HG03342 (cell line): ENCODE data around the gene KRTAP10-8.
"Not testable (repeated sequence)": the region's sequence is repeated elsewhere in the genome, so short reads cannot be mapped to it uniquely, and the experiment has no call there.

ENCODE experiments used
- ATAC-seq: cut with Tn5 transposase; IDR thresholded peaks from one replicate; pipeline ENCODE4 v1.9.1; 2021; ENCODE audit warnings: mild to moderate bottlenecking, moderate library complexity; ENCODE audit not compliant: unreplicated experiment

The KRTAP10-8 gene

GRCh38 chr21:44598061-44598460, 13.8 kb upstream of the KRTAP10-8 start:
- no peak for ATAC-seq

GRCh38 chr21:44599264-44600029, 12.4 kb upstream of the KRTAP10-8 start:
- no peak for ATAC-seq

DNA sequence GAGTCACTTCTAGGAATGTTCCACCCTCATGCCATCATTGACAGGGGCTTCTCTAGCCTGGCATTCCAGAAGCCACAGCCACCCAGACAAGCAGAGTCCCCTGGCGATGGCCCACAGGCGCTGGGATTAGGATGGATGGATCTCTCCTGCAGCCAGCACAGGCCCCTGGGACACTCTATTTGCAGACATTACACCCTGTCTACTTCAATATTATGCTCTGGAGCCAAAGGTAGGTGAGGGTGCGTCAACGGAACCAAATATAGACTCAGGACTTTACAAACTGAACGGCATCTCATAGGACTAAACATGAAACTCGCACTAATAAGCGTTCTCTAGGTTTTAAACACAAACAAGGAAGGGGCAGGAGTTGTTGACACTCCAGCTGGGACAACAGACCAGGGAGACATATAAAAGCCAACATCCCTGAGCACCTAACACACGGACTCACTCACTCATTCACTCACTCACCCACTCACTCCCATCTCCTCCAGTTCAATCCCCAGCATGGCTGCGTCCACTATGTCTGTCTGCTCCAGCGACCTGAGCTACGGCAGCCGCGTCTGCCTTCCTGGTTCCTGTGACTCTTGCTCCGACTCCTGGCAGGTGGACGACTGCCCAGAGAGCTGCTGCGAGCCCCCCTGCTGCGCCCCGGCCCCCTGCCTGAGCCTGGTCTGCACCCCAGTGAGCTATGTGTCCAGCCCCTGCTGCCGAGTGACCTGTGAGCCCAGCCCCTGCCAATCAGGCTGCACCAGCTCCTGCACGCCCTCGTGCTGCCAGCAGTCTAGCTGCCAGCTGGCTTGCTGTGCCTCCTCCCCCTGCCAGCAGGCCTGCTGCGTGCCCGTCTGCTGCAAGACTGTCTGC, 11.5 kb upstream of the KRTAP10-8 start, which contains the start of gene KRTAP10-7:
Gene KRTAP10-7 (plus strand): TSS at position 480 of the 861 bp plus-strand sequence. CDS start 25 bp downstream, at position 505.
- not testable (repeated sequence) for ATAC-seq

GRCh38 chr21:44601091-44601490, 10.8 kb upstream of the KRTAP10-8 start:
- ATAC-seq, result not testable (repeated sequence)

DNA sequence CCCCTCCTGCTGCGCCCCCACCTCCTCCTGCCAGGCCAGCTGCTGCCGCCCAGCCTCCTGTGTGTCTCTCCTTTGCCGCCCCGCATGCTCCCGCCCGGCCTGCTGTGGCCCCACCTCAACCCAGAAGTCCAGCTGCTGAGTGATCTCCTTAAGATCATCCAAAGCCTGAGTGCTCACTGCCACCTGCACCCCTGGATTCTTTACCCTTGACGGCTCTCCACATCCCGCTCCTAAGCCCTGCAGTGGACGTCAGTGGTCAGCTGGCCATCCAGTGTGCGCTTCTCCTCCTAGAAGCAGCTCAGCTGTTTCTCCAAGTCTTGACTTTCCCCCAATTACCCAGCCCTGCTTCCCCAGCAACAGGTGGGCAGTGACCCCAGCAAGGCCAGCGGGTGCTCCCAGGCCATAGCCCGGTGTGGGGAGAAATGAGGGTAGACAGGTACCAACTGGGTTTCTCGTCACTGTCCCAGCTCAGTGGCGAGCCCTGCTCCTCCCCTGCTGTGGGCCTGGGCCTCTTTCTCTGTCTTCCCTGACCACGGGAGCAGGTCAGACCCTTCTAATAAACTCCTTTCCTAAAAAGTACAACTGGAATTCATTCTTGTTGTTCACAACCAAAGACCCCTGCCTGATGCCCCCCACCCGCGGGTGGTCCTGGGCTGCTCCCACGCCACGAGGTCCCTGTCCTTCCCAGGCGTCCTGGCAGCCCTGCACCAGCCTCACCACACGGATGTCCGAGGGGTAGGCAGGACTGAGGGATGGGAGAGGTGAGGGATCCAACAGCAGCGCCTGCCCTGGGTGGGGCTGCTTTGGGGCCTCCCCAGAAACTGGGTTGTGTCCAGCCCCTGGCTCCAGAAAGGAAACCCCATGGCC, 10.1 kb upstream of the KRTAP10-8 start:
- ATAC-seq, result no peak

DNA sequence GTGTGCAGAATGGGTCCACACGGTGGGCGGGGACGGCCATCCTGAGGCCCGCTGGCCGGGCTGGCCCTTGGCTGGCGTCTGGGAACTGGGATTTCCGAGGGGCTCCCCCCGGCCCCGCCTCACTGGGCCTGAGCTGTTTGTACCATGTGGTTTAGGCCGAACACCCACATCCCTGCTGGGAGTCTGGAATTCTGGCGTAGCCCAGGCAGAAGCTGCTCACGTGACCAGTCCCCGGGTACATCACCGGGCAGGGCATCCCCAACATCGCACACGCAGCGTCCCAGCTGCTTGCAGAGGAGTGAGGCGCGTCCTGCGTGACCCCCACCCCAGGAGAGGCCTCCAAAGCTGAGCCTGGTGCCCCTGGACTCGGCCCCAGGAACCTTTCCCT, 9.4 kb upstream of the KRTAP10-8 start:
- no peak for ATAC-seq

- no peak for ATAC-seq
Observed at GRCh38 chr21:44603109-44603875, 8.6 kb upstream of the KRTAP10-8 start.

GRCh38 chr21:44603911-44604310, 8.0 kb upstream of the KRTAP10-8 start:
- ATAC-seq, result no peak

DNA sequence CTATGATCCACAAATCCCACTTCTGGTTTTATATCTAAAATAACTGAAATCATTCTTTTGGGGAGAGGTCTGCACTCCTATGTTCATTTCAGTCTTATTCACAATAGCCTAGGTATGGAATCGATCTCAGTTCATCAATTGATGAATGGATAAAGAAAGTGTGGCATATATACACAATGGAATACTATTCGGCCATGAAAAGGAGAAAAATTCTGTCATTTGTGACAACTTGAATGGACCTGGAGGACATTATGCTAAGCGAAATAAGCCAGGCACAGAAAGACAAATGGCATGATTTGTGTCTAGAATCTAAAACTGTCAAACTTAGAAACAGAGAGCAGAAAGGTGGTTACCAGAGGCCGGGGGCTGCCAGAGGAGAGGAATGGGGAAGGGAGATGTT, 5.4 kb upstream of the KRTAP10-8 start:
- no peak for ATAC-seq

DNA sequence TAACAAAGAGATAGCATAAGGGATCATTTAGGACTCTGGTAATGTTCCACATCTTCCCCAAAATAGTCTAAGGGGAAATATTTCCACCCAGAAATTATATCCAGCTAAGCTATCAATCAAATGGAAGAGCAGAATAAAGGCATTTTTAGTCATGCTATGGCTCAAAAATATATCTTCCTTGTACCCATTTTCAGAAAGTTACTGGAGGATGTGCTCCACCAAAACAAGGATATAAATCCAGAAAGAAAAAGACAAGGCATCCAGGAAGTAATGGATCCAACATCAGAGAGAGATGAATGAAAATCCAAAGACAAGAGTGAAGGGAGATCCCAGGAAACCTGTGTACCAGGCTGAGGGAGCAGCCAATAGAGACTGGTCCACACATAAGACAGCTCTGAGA, 2.7 kb upstream of the KRTAP10-8 start:
- ATAC-seq, result no peak

DNA sequence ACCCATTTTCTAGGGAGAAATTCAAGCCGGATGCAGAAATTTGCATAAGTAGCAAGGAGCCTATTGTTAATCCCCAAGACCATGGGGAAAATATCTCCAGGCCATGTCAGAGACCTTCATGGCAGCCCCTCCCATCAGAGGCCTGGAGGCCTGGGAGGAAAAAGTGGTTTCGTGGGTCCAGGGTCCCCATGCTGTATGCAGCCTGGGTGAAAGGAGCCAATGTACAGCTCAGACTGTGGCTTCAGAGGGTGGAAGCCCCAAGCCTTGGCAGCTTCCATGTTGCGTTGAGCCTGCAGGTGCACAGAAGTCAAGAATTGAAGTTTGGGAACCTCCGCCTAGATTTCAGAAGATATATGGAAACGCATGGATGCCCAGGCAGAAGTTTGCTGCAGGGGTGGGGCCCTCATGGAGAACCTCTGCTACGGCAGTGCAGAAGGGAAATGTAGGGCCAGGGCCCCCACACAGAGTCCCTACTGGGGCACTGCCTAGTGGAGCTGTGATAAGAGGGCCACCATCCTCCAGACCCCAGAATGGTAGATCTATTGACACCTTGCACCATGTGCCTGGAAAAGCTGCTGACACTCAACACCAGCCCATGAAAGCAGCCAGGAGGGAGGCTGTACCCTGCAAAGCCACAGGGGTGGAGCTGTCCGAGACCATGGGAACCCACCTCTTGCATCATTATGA, 1.6 kb upstream of the KRTAP10-8 start:
- ATAC-seq, result not testable (repeated sequence)

- no peak for ATAC-seq
Observed at GRCh38 chr21:44611551-44611950, 328 bp upstream of the KRTAP10-8 start.

- no peak for ATAC-seq
Observed at GRCh38 chr21:44612669-44613229, 870 bp downstream of the KRTAP10-8 start.

DNA sequence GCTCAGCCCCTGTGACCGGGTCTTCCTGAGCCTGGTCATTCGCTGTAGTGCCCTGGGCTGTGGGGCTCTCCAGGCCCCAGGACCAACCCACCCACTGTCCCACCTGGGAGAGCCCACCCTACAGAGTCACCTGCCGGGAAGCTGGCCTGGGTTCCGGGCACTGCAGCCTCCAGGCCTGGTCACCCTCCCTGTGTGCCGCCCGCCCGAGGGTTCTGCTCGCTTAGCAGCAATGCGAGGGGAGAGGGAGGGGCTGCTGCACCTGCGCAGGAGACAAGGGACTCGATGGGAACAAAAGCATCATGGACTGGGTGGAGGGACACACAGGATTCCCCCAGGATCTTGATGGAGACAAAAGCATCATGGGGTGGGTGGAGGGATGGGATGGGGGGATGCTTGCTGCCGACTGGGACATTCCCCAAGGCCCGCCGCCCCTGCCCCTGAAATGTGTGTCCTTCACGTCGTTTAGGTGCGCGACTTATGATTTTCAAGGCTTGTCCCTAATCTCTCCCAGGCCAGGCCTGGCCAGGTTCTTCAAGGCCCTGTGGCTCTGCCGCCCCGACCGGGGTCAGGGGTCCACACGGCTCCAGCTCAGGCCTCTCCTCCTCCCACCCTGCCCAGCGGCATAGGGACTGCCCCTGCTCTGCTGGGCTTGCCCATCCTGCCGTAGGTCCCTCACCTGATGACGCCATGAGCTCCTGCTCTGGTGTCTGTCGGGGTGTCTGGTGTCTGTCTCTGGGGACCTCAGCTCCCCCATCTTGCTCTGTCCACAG, 1.7 kb downstream of the KRTAP10-8 start:
- no peak for ATAC-seq

DNA sequence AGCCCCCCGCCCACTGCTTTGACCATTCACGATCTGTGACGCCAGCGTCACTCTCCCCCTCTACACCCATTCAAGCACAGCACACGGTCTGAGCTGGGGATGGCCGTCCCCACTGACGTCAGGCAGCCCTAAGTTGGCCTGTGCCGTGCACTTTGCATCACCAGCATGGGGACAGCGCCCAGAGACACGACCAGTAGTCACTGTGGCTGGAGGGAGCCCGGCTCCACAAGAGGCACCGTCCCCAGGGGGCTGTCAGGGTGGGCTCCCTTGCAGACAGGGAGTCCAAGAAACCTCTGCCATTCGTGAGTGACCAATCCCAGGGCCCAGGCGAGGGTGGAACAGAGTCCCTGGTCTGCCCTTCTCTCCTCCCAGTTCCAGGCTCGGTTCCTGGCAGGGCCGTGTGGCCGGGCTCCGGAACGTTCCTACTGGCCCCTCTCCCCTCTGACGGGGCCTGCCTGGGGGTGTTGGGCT, 2.3 kb downstream of the KRTAP10-8 start:
- no peak for ATAC-seq

GRCh38 chr21:44614961-44615391, 3.1 kb downstream of the KRTAP10-8 start:
- ATAC-seq, result no peak

DNA sequence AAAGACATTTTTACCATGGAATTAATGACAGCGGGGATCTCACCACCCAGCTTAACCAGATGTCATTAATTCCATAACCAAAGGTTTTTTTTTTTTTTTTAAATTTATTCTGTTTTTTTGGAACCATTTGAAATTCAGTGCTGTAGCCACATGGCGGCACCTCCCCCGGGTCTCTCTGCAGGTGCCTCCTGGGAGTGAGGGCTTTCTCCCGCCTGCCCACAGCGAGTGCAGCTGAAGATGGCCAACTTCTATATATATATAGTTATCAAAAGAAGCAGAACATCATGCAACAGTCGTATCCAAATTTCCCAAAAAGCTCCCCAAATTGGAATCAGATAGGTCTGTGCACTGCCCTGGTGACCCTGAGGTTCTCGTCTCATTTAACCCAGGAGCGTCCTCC, 3.6 kb downstream of the KRTAP10-8 start:
- no peak for ATAC-seq

DNA sequence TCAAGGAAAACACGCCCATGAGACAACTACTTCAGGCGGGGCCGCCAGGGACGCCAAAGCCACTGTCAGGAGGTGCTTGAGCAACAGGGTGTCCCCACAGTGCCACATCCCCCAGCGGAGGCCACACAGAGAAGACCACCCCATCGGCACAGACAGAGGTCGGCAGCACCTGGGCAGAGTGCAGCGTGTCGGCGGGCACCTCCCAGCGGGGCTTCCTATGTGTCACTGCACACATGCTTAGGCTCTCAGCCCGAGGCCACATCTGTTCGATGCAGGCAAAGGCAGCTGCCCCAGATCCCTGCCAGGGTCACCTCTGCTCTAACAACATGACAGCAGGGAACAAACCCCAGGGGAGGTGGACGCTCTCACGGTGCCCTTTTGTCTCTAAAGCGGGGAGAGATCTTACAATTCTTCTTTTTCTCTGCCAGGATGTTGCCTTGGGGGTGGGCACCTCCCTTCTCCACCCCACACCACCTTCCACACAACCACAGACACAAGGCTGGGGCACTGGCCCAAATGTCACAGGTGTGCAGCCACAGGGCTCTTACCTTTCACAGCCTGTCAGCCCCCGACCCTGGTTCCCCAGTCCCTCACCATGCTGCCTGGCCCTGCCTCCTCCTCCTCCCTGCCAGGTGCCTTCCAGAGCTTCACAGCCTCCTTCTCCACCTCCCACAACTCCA, 4.2 kb downstream of the KRTAP10-8 start:
- no peak for ATAC-seq
